Breast epithelium (tissue), 3 donors: ENCODE results near the gene PARK7.

Experiments used
- CTCF ChIP-seq, 3 donors: fragments of 450-650 bp; IDR thresholded peaks; one replicate each; pipeline ENCODE4 v1.5.1; 2016 to 2017; ENCODE audit warnings: antibody characterized with exemption in 3 of 3, mild to moderate bottlenecking in 3 of 3, moderate library complexity in 3 of 3
- POLR2A ChIP-seq: fragments of 450-650 bp; IDR thresholded peaks from one replicate; pipeline ENCODE4 v1.6.1; 2016; ENCODE audit warnings: antibody characterized with exemption, mild to moderate bottlenecking, moderate library complexity
- POLR2AphosphoS5 ChIP-seq, 3 donors: sonication (generic); formaldehyde crosslinking; IDR thresholded peaks; one replicate each; pipeline ENCODE4 v1.6.1; 2017; ENCODE audit warnings: antibody characterized with exemption in 3 of 3

GRCh38 chr1:8025671-8026144 is 64.2 kb downstream of the PARK7 start:
- TF ChIP-seq CTCF (IDR thresholded peaks at IDR 0.05) = no peak
- TF ChIP-seq POLR2AphosphoS5 (IDR thresholded peaks at IDR 0.05) = peak in 1 of 3 donors; percentile 4
- TF ChIP-seq POLR2A = no peak
